PC-9 (cell line): ENCODE results near the gene SUB1.

Source experiments
- CTCF ChIP-seq: fragments of 200-600 bp; sonication (generic); conservative IDR thresholded peaks from 2 replicates; pipeline ENCODE4 v1.6.1; 2017; ENCODE audit warnings: mixed run types, antibody characterized with exemption, mild to moderate bottlenecking, moderate library complexity
- EZH2 ChIP-seq: fragments of 200-600 bp; sonication (generic); IDR thresholded peaks from 2 replicates; pipeline ENCODE4 v1.8.0; 2017; ENCODE audit warnings: antibody characterized with exemption, low read depth

GRCh38 chr5:32621256-32621655, 35.9 kb downstream of the SUB1 start:
- no peak for TF ChIP-seq CTCF
- no peak for TF ChIP-seq EZH2
